HPDE6-E6E7 (cell line): Measurements from ENCODE around the gene ARRDC1.

Experiments
- DNase-seq: peaks from one replicate; pipeline ENCODE4 v3.0.0; 2011; ENCODE audit warnings: missing footprints; ENCODE audit errors: extremely low spot score

The ARRDC1 gene

DNA sequence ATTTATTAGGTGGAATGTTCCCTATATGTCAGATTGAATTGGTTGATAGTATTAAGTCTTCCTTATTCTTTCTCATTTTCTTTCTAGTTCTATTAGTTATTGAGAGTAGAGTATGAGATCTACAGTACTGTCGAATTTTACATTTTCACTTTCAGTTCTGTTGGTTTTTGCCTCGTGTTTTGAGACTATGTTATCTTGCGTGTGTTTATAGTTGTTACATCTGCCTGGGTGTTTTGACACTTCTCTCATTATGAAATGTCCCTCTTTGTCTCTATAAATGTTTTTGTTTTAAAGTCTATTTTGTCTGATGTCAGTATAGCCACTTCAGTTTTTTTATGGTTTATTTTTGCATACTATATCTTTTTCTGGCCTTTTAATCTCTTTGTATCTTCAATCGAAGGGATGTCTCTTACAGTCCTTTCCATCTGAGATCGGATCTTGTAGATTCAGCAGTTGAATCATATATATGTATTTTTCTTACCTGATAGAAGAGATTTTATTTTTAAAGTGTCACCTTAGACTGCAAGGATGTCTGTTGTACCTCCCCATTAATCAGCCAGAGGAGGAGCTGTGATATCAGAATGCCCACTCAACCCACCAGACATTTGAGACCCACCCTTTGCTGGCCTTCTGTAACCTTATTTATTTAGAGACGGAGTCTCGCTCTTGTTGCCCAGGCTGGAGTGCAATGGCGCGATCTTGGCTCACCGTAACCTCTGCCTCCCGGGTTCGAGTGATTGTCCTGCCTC, 34.0 kb downstream of the ARRDC1 start:
- no peak for DNase-seq

DNA sequence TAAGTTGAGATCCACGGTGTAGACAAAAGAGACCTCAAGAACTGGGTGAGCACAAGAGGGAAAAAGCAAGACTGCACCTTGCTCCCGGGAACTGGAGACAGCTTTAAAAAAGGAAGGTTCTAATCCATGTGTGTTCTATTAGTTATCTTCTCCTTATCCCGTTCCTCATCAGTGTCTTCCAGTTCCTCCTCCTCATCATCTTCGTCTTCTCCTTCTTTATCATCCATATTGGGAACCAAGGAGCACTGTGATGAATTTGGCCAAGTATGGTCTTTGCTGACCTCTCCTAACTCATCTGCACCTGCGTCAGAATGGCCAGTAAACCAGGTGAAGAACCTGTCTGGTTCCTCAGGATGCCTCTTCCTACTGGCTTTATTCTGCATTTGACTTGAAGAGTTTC, 35.4 kb downstream of the ARRDC1 start:
- DNase-seq: no peak

DNA sequence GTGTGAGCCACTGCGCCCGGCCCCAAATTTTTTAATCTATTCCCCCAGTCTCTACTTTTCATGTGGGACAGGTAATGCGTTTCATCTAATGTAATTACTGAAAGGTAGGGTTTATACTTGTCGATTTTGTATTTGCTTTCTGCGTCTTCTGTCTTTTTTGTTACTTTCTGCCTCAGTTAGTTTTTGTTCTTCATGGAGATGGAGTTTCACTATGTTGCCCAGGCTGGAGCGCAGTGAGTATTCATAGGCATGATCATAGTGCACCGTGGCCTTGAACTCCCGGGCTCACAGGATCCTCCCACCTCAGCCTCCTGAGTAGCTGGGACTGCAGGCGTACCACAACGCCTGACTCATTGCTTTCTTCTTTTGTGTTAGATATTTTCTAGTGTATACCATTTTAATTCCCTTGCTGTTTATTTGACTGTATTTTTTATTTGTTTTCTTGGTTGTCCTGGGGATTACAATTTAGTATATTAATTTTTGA, 36.7 kb downstream of the ARRDC1 start:
- DNase-seq: no peak

DNA sequence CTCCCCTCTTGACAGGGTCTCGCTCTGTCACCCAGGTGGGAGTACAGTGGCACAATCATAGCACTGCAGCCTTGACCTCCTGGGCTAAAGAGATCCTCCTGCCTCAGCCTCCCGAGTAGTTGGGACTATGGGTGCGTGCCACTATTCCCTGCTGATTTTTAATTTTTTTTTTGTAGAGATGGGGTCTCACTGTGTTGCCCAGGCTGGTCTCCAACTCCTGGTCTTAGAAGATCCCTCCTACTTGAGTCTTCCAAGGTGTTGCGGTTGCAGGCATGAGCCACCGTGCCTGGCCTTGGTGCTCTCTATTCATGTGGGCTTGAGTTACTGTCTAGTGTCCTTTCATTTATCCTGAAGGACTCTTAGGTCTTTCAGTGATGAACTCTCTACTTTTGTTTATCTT, 37.4 kb downstream of the ARRDC1 start:
- no peak for DNase-seq

DNA sequence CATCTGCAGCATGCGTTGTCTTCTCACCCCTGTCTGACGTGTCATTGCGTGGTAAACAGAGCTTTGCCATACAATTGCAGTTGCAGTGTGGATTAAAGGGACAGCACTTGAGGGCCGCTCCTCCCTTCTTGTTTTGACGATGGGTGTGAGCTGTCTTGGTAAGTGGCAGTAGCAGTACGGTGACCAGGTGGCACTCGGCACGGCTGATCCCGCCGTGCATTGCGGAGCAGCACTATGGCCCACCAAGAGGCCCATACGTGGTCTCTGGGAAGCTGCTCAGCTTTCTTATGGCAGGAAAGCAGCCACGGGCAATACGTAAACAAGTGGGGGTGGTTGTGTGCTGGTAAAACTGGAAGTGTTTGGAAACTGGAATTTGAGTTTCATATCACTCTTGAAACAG, 38.4 kb downstream of the ARRDC1 start:
- DNase-seq: no peak

DNA sequence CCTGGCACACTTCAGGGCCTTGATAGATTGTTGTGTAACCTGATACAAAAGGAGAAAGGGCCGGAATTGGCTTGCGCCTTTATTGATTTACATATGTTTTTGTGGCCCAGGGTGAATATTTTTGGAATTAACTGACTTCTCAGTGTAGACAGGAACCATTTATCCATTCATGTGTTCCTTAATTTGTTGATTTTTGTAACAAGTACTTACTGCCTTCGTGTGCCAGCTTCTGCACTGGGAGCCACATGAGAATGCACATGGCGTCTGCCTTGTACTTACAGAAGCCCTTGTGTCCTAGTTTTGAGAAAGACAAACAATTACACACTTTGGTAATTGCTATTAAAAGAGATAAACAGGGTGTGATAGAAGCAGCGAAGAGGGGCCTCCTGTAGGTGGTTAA, 39.7 kb downstream of the ARRDC1 start:
- DNase-seq: no peak

DNA sequence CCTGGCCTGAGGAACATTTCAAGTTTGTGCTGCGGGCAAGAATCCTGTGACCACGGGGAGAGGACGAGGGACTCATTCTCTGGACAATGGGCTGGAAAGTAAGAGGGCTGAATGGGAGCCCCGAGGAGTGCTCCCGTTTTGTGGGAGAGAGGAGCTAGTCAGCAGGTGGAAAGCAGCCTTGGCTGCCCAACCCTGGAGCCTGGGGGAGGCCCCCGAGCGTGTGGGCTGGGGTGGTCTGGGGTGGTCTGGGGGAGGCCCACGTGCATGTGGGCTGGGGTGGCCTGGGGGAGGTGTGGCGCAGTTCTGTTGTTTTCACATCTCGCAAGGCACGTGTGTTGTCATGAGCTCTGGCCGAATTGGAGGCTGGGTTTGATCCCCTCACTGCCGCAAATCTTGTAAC, 40.9 kb downstream of the ARRDC1 start:
- DNase-seq: no peak

DNA sequence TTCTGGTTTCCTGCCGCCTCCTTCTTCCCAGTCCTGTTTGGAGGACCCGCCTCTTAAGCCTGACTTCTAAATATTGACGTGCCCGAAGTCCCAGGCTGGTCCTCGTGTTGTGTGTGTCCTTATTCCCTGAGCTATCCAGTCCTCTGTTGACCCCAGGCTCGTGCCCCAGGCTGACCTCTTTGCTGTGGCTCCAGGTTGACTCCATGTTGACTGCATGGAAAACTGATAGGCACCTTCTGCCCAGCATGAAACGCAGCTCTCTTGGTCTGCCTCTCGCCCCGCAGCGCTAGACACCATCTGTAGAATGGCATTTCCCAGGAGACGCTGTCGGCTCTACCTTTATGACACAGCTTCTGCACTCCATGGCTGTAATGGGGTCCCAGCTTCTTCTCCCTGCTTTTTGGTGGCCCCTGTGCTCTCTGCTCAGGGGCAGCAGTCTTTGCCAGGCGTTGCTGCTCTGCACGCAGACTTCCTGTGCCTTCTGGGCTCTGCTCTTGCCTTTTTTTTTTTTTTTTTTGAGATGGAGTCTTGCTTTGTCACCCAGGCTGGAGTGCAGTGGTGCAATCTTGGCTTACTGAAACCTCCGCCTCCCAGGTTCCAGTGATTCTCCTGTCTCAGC, 41.7 kb downstream of the ARRDC1 start:
- DNase-seq: no peak

DNA sequence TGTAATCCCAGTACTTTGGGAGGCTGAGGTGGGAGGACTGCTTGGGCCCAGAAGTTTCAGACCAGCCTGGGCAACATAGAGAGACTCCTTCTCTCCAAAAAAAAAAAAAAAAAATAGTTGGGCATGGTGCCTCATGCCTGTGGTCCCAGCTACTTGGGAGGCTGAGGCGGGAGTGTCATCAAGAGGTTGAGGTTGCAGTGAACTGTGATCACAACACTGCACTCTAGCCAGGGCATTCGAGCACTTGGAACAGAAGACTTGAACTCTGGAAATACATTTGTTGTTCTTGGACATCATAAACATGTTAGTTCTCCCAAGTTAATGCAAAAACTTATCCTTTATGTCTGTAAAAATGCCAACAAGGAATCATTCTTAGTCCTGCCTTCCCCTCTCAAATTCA, 42.9 kb downstream of the ARRDC1 start:
- DNase-seq: no peak

DNA sequence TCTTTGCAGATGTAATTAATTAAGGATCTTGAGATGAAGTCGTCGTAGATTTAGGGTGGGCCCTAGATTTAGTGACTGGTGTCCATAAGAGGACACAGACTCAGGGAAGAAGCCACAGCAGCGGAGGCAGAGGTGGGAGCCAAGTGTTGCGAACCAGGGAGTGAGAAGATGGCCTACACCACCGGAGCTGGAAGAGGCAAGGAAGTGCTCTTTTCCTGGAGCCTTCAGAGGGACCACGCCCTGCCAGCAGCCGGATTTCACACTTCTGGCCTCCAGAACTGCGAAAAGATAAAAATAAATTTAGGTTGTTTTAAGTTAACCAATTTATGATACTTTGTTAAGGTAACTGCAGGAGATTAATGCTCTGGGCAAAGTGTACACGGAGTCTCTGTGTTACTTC, 44.1 kb downstream of the ARRDC1 start:
- DNase-seq: no peak

DNA sequence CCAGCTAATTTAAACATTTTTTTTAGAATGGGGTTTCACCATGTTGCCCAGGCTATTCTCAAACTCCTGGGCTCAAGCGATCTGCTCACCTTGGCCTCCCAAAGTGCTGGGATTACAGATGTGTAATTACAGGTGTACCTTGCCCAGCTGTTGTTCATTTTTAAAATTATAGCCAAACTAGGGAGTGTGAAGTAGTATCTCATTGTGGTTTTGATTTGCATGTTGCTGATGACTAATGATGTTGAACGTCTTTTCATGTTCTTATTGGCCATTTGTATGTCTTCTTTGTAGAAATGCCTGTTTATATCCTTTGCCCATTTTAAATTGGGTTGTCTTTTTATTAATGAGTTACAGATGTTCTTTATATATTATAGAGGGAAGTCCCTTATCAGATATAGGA, 44.8 kb downstream of the ARRDC1 start:
- no peak for DNase-seq

DNA sequence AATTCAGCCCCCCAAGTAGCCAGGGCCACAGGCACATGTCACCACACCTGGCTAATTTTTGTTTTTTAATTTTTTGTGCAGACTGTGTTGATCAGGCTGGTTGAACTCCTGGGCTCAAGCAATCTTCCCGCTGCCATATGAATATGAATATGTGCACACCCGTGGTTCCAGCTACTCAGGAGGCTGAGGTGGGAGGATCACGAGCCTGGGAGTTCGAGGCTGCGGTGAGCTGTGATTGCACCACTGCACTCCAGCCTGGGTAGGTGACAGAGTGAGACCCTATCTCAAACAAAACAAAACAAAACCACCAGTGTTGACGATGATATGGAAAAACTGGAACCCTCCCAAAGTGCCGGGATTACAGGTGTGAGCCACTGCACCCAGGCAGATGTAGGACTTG, 45.3 kb downstream of the ARRDC1 start:
- no peak for DNase-seq

DNA sequence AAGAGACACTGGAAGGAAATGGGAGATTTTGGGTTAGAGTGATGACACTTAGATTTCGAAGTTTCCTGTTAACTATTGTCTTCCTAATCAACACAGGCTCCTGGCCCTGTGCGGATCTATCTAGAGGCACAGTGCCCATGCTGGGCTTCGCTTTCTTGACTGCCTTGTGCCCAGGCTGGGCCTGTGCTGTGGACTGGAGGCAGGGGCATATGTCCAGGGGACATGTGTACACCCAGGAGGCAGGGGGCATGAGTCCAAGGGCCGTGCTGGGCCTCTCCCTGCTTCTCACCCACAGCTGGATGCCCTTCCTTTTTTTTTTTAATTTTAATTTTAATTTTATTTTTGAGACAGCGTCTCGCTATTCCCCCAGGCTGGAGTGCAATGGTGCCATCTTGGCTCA, 50.9 kb downstream of the ARRDC1 start:
- DNase-seq: no peak

DNA sequence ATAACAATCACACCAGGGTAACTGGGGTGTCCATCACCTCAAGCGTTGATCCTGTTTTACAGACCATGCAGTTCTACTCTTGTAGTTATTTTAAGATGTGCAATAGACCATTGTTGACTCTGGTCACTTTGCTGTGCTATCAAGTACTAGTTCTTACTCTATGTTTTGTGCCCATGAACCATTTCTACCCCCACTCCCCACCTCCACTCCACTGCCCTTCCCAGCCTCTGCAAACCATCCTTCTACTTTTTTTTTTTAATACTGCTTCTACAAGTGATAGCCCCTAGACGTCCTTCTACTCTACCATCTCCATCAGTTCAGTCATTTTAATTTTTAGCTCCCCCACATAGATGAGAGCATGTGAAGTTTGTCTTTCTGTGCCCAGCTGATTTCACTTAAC, 52.1 kb downstream of the ARRDC1 start:
- no peak for DNase-seq

DNA sequence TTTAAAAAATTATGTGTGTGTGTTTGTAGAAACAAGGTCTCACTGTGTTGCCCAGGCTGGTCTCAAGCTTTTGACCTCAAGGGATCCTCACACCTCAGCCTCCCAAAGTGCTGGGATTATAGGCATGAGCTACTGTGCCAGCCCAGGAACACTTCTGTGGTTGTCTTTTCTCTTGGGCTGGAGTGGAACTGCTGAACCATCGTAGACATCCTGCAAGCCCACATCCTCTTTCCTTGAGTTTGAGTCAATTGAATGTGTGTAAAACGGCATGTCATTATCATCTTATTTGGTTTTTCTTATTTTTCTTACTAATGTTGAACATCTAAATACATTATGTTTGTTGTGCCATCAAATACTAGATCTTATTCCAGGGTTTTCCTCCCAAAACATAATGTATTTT, 53.3 kb downstream of the ARRDC1 start:
- no peak for DNase-seq

DNA sequence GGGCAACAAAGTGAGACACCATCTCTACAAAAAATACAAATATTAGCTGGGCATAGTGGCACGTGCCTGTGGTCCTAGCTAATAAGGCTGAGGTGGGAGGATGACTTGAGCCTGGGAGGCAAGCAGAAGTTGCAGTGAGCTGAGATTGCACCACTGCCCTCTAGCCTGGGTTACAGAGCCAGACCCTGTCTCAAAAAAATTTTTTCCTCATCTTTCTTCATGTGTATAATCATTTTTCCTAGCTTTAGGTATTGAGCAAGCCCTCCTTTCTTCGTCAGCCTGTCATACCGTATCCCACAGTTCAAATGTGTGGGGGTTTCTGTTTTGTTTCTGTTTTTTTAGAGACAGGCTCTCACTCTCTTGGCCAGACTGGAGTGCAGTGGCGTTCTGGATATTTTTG, 54.7 kb downstream of the ARRDC1 start:
- DNase-seq: no peak

DNA sequence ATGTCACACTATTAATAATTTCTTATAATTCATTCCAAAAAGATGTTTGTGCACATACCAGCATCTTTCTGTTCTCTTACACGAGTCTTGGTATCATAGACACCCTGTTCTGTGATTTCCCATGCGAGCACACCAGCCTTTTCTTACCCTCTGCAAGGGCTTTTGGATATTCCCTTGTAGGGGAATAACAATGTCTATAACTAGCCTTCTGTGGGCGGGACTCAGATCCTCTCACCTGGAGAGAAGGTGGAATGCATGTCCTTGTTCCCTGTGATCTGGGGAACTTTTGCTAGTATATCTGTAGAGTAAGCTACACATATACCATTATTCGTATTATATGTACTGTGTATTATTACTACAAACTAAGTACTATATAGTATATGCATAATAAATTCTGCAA, 58.1 kb downstream of the ARRDC1 start:
- no peak for DNase-seq

DNA sequence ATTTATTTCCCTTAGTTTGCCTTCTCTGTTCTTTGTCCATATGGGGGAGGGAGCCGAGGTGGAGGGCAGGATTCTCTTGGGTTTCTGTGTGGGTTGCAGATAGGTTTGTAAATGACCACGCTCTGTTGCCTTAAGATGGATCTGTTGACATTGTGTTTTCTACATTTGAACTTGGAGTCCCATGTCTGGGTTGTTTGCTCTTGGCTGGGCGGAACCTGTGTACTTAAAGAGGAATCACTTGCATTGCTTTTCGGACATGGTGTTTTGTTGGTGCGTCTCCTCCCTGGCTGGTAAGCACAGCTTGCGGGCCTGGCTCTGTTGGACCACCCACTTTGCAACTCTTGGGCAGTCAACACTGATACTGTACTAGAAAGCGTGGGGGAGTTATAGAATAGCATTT, 59.2 kb downstream of the ARRDC1 start:
- DNase-seq: no peak
